Measurements from ENCODE around the gene SPATA20. TPM values are rescaled to one million over a fixed set of nuclear protein-coding genes. Genes with fewer than 3 reads are reported as not detected.

Gene SPATA20
- total and polyA plus RNA-seq, 2 of the 8 experiments (the other 6 are each of a cell fraction or from before 2014, with no cell fraction given) = 16.2 to 17.5 TPM

GRCh38 chr17:50560185-50560824 lies 13.3 kb downstream of the SPATA20 start, which contains the start of gene CACNA1G:
TSS of gene CACNA1G (plus strand) at chr17:50560715. CDS start at chr17:50561460, 745 bp downstream.
- H3K9me3 ChIP-seq (ENCODE audit: insufficient read depth in 2 of 2, low read depth in 1 of 2, low read length in 1 of 2) = no peaks in the 10 kb centered on the region
- WGBS, 2 experiments (ENCODE audit: extremely low coverage in 1 of 2, insufficient coverage in 1 of 2, insufficient read length in 1 of 2, insufficient replicate concordance in 2 of 2, low coverage in 1 of 2, low lambda C conversion rate in 2 of 2, missing lambda C conversion rate in 1 of 2) = 1% methylated on average over 17 of the region's 56 CpGs; no CpG with 5 or more reads in 1 of the 2 experiments
- H2BK5ac ChIP-seq (ENCODE audit: low read depth, low read length) = no peak within 1 kb of the TSS; the same call in 1 of the 2 replicates
- peaks cover 0 to 33% (median 19%) of the 10 kb centered on the region in 4 experiments; a peak in 6 of 7 replicates for H3K4me1 ChIP-seq (replicated peaks in 1 of 4; ENCODE audit: control insufficient read depth in 3 of 4, insufficient read depth in 4 of 4, low read length in 3 of 4)
- no peak within 1 kb of the TSS for H4K5ac ChIP-seq (ENCODE audit: insufficient read length, low read depth, low read length)
- H3K23me2 ChIP-seq (ENCODE audit: low read depth, low read length) = peaks cover 17% of the 10 kb centered on the region; the same call in 1 of the 2 replicates
- peaks cover 25 to 71% (median 63%) of the 10 kb centered on the region in 4 experiments for H3K27me3 ChIP-seq (replicated peaks in 1 of 4; ENCODE audit: control insufficient read depth in 3 of 4, extremely low read depth in 1 of 4, insufficient read depth in 3 of 4, low read length in 3 of 4)
- H3K4ac ChIP-seq (replicated peaks; ENCODE audit: insufficient read length, low read depth, low read length) = peak within 1 kb of the TSS; percentile 2
- H4K20me1 ChIP-seq (replicated peaks in 1 of 2; ENCODE audit: control insufficient read depth in 1 of 2, insufficient read depth in 2 of 2, low read length in 2 of 2) = peaks cover 4 to 7% of the 10 kb centered on the region in 2 experiments
- H3K56ac ChIP-seq (replicated peaks; ENCODE audit: insufficient read length, low read depth, low read length) = peak within 1 kb of the TSS; percentile 42
- H2BK12ac ChIP-seq (ENCODE audit: low read depth, low read length) = peak within 1 kb of the TSS; percentile 44; the same call in 1 of the 2 replicates
- no peaks in the 10 kb centered on the region for H3K79me2 ChIP-seq (ENCODE audit: control insufficient read depth in 1 of 2, insufficient read depth in 2 of 2, low read length in 2 of 2)
- H3K4me2 ChIP-seq (ENCODE audit: insufficient read depth in 1 of 2, low read depth in 2 of 2, low read length in 2 of 2) = peak within 1 kb of the TSS; percentile 75 to 91
- peak within 1 kb of the TSS; percentile 83 for H3K18ac ChIP-seq (ENCODE audit: extremely low read depth, low read length)
- H2AK5ac ChIP-seq (ENCODE audit: low read depth, low read length) = no peak within 1 kb of the TSS
- H3K4me3 ChIP-seq (ENCODE audit: extremely low read depth in 1 of 4, insufficient read depth in 2 of 4, low read depth in 3 of 4, low read length in 4 of 4) = peak within 1 kb of the TSS; percentile 35 to 63 (median 51)
- H2BK15ac ChIP-seq (ENCODE audit: low read length) = no peak within 1 kb of the TSS; the same call in 1 of the 2 replicates
- DNase-seq (ENCODE audit: low read depth in 1 of 2, low spot score in 2 of 2) = peak; percentile 90 to 99
- H2BK20ac ChIP-seq (ENCODE audit: low read length) = no peak within 1 kb of the TSS
- H3K27ac ChIP-seq (ENCODE audit: low read depth, low read length) = no peak within 1 kb of the TSS
- ChIA-PET CTCF (ENCODE audit: partially characterized antibody) (interaction anchor here (0.7 to 7.2 kb wide), 13 partner anchors 9 to 137 kb away, joined by 3 to 89 read pairs (median 4); no protein-coding TSS in a partner anchor), POLR2A (ENCODE audit: partially characterized antibody) (interaction anchor here (0.6 to 1.9 kb wide), 7 partner anchors 10 to 112 kb away, joined by 3 to 7 read pairs (median 5); partner anchors contain the start of gene SPATA20)
- H4K91ac ChIP-seq (replicated peaks; ENCODE audit: insufficient read length, low read length) = no peak within 1 kb of the TSS
- no peak within 1 kb of the TSS; a peak in 1 of 7 replicates for H3K9ac ChIP-seq (replicated peaks in 1 of 4; ENCODE audit: extremely low read depth in 1 of 4, low read depth in 3 of 4, low read length in 3 of 4)
- 0 out of 2 replicates have a peak within 1 kb of the TSS, but pooled peaks have one; percentile 34 for H2AFZ ChIP-seq (ENCODE audit: low read length)
- H3K79me1 ChIP-seq (ENCODE audit: low read depth, low read length) = no peaks in the 10 kb centered on the region
- H3K23ac ChIP-seq (ENCODE audit: insufficient read length) = no peak within 1 kb of the TSS
- H3K36me3 ChIP-seq (ENCODE audit: control insufficient read depth in 2 of 4, insufficient read depth in 4 of 4, low read length in 3 of 4) = no peaks in the 10 kb centered on the region
- H4K8ac ChIP-seq (ENCODE audit: extremely low read depth, insufficient read depth, low read length) = peak within 1 kb of the TSS; percentile 89
- FAIRE-seq = peak; percentile 28
- H3K14ac ChIP-seq (ENCODE audit: insufficient read length) = no peak within 1 kb of the TSS
- no peak within 1 kb of the TSS for H2BK120ac ChIP-seq (replicated peaks; ENCODE audit: low read depth, low read length)
- TF ChIP-seq TEAD4 (IDR thresholded peaks at IDR 0.05; ENCODE audit: low read depth, low read length) (0 out of 2 replicates have a peak, but pooled peaks have one; percentile 25), CTCF (IDR thresholded peaks at IDR 0.05; ENCODE audit: control extremely low read depth in 1 of 3, insufficient read depth in 1 of 3, low read depth in 1 of 3, low read length in 3 of 3) (no peak), SRF (IDR thresholded peaks at IDR 0.05; ENCODE audit: low read depth, low read length) (no peak), CTBP2 (IDR thresholded peaks at IDR 0.05; ENCODE audit: borderline replicate concordance, insufficient read depth, insufficient read length, low read length) (peak; percentile 39), HDAC2 (IDR thresholded peaks at IDR 0.05; ENCODE audit: borderline replicate concordance in 1 of 2, low read depth in 2 of 2, low read length in 2 of 2) (0 out of 4 replicates have a peak, but pooled peaks of 1 of the 2 experiments have one; percentile 46), CREB1 (IDR thresholded peaks at IDR 0.05) (no peak), E2F6 (IDR thresholded peaks at IDR 0.05) (peak; percentile 55)
